ENCODE measurements around the gene NRXN3.

The NRXN3 gene

DNA sequence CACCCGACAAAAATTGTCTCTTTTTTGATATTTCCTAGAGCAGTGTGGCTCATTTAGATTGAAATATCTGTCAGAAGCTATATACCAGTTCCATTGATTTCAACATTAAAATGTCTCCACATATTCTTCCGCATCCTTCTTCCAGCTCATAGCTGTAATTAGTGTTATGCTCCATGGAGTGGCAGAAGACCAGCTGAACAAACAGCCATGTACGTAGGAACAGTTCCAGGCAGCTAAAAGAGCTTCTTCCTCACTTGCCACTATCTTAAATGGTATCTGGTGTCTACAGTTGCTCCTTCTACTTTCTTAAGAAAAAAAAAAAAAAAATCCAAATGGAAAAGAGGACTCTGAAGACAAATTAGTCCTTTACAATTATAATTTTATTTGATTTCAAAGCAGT, 1193.1 kb downstream of the NRXN3 start:
- no peak for DNase-seq (ENCODE audit: low read depth)

DNA sequence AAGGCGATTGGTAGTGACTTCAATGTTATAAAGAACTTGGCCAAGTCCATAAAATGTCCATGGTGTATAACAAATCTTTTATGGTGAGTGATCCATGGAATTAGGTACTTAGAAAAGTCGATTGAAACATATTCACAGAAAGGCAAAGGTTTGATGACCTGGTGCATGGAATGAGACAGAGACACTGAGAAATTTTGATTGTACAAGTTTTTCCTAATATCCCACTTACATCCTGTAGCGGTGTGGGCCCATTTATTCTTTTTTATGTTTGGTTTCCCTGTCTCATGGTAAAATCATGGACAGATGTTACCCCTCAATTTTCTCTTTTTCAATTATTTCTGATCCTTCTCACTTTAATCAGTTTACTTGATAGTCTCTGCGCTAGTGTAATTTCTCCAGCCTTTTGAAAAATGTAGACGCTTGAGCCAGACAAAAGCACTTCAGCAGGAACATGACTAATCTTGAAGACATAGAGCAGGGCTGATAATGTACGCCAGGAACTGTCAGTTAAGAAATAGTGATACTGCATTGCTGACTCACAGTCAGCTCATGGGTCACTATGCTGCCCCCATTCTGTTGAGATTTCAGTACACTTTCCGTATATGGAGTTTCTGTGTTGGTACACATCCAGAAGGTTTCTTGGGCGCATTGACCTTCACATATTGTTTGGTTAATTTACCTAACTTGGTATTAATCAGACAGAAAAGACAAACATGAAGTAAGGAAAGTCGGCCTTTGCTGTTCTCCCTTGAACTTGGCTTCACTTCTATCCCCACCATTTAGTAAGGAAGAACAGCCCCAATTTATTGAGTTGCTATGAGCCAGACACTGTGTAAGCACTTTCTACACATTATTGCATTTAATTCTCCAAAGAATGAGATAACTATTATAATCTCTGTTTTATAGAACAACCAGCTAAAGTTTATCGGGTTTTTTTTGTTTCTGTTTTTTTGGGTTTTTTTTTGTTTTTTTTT, 1199.5 kb downstream of the NRXN3 start:
- DNase-seq (ENCODE audit: low read depth) = peak; percentile 14

DNA sequence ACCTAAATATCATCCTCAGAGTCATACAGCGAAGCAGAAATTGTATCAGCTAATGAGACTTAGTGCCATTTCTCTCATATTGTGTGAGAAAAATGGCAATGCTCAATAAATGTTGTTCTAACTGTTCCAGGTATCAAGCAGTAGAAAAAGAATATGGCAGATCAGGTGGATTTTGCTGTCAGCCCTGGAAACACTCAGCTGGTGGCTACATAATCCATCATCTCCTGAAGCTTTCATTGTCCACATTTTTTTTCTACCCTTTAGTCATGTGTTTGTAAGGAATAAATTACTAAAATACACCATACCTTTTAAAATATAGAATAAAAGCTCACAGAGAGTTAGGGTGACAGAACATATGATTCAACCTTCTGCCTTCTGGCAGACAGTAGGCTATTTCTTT, 1200.8 kb downstream of the NRXN3 start:
- DNase-seq (ENCODE audit: low read depth) = no peak

DNA sequence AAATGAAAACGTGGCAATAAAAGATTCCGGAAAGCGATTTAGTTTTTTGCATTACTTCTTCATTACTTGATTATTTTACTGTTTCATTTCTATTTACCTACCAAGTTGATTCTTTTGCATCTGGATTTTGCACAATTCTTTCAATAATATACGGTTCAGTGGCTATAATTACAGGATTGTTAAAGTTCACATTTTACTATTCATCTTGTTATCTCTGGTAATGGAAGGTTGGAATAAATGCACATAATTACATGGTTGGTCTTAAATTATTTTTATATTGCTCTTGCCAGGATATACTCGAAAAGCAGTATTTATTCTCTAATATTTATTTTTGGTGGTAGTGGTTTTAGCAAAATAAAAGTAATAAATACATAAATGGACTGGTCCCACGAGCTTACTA, 1203.3 kb downstream of the NRXN3 start:
- no peak for DNase-seq (ENCODE audit: low read depth)

DNA sequence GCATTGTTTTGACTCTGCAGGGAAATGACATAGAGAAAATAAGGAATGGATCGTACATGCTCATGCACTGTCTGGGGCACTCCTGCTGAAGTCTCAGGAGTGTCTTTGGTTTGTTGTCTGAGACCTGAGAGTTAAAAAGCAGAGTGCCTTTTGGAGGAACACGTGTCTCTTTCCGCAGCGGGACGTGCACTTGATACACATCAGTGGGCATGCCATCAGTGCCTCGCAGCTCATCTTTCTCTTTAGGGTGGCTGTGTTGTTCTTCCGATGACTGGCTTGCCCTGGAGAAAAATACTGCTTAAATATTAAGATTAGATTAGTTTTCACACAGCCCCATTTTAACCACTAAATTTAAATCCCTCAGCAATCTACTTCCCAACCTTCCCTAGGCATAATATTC, 1205.2 kb downstream of the NRXN3 start:
- no peak for DNase-seq (ENCODE audit: low read depth)

DNA sequence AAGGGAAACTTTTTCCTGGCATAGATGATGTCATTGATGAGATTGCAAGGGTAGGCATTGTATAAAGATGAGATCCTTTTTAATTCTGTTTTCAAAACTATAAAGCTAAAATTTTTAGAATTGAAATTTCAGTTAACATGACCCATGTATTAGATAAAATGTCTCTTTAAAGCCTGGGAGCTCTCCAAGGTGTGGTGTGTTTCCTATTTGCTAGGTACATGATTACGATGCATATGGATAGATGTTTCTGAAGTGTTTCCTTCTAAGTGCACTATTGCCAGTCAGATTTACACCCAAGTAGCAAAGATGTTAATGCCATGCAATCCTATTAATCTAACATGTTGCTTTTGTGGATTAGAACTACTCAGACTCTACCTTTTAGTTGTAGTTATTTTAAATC, 1206.4 kb downstream of the NRXN3 start:
- no peak for DNase-seq (ENCODE audit: low read depth)

DNA sequence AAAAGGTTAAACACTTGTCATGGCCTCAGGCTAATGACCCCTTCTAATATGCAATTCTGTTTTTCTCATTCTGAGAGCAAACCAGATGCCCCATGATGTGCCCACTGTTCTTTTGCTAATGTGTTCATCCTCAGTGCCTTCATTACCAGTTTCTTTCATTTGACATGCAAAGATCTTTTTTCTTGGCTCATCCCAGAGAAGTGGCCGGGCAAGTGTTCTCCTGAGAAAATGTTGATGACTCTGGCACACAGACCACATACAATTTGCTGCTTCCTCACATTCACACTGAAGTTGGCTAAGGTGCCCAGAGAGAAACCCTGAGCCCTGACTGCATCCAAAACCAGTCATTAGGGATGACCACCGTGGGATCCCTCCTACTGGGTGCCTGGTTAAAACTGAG, 1207.8 kb downstream of the NRXN3 start:
- no peak for DNase-seq (ENCODE audit: low read depth)

DNA sequence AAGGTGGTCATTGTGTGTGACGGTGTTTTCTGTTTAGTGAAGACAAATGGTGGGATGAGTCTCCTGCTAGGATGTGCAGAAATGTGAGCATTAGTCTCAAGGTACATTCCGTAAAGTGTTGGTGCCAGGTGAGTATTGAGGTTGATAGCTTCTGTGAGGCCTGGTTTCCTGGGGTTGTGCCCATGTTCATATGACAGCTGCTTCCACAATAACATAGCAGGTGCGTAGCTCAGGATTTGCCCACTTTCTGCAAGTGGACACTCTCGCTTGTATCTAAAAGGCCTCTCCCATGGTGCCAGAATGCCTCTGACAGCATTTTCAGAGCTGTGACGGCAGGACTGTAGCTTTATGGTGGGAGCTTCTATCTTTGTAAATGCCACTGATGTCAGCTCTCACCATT, 1209.1 kb downstream of the NRXN3 start:
- DNase-seq (ENCODE audit: low read depth) = no peak

DNA sequence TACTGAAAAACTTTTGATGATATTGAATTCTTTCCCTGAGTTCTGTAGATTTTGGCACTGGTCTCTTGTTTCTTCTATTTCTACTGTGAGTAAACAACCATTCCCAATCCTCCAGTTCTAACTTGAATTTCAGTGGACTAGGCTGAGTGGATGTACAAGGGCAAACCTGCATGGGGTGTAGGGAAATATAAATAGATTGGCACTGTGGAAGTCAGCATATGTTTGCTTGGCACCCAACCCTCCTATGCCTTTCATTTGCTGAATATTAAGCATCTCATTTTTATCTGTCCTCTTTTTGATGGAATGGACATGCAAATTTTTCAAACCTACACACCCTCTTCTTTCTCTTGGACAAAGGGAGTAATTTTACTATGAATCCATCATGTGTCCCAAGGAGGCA, 1212.9 kb downstream of the NRXN3 start:
- no peak for DNase-seq (ENCODE audit: low read depth)

DNA sequence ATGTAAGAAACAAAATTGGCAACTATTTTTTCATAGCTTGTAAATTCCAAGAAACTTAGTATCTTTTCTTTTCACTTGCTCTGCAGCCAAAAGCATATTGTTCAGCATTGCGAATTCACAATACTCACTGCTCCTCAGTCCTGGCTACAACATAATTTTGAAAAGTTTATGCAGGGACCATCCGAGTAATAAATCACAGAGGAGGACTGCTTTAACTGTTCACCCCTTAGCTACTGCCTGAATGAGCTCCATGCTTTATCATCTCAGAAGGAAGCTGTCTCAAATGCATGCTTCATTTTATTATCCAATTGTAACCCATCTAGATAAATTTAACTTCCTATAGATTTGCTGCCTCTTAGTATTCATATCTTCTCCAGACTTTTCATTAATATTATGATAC, 1213.3 kb downstream of the NRXN3 start:
- no peak for DNase-seq (ENCODE audit: low read depth)

DNA sequence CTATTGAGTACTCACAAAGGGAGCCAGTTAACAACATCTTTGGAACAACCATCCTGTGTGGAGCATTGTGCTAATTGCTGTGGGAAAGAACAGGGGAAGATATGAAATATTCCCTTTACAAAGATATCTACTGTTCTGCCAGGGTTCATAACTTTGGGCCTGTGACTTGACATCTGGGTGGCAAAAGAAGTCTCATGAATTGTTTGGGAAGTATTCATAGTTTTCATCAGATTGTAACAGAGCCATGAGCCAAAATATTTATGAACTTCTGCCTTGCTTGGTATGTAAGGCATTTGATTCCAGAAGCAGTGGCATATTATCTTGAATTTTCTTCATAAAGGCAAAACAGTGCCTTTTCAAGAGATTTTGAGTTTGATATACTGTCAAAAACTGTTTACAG, 1224.9 kb downstream of the NRXN3 start:
- DNase-seq (ENCODE audit: low read depth) = no peak

DNA sequence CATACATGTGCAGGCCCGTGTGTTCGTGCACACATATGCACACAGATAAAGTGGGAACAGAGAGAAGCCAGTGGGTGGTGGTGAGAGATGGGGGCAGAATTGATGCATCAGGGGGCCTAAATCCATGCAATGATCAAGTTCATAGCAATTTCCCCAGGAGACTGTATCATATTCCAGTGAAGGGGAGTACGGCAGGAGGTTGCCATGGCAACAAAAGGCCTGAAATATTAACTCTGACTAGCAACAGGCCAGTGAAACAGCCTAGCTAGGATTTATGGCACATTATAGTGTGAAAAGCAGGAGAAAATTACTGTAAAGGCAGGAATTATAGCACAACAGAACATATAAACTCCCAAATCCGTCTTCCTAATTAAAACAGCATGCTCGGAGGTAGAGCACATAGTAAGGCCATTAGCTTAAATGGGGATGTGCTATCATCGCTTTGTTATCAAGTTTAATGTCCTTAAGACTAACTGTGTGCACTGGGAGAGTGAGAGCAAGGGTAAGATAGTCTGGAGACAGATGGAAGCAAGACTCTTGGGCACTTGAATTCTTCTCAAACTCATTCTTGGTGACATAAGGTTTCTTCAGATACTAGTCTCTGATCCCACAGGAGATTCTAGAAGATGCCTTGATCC, 1234.8 kb downstream of the NRXN3 start:
- no peak for DNase-seq (ENCODE audit: low read depth)

DNA sequence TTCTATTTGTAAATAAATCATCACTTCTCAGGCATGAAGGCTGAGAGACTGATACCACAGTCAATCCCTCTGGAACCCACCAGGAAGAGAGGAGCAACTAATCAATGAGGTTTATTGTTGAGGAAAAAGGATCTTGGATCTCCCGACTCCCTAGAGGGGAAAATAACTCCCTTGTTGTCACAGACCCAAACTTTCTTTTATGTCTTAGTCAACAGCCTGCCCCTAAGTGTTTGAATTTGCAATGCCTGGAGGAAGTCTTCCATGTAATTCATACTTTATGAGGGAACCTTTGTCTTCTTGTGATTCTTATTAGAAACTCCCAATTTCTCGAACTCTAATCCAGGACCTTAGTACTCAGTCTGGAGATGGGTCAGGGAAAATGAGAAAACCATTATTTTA, 1235.3 kb downstream of the NRXN3 start:
- DNase-seq (ENCODE audit: low read depth) = no peak

DNA sequence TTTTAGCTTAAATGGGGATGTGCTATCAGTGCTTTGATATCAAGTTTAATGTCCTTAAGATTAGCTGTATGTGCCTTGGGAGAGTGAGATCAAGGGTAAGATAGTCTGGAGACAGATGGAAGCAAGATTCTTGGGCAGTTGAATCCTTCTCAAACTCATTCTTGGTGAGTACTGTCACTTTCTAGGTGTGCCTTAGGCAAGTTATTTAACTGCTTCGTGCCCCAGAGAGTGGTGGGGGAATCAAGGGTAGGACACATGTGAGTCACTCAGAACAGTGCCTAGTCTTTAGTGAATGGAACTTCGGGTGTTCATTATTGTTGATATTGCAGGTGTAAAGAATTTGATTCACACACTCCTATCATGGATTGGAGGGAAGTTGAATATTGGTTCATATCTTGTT, 1237.4 kb downstream of the NRXN3 start:
- DNase-seq (ENCODE audit: low read depth) = no peak

DNA sequence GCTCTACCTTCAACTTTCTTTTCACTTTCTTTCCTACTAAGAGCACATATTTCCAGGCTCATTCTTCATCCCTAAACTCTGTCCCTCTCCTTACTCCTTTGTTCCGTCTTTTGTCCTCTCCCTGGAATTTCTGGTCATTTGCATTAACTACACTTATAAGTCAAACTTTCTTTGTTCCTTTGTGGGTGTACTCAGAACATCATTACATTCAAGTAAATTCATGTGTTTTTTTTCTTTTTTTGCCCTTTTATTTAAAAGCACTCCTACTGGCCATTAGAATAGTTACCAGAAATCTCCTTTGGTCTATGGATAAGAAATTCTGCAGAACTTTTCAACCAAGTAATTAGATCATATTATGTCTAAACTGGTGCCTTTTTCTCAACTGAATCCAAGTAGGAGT, 1238.5 kb downstream of the NRXN3 start:
- DNase-seq (ENCODE audit: low read depth) = no peak

DNA sequence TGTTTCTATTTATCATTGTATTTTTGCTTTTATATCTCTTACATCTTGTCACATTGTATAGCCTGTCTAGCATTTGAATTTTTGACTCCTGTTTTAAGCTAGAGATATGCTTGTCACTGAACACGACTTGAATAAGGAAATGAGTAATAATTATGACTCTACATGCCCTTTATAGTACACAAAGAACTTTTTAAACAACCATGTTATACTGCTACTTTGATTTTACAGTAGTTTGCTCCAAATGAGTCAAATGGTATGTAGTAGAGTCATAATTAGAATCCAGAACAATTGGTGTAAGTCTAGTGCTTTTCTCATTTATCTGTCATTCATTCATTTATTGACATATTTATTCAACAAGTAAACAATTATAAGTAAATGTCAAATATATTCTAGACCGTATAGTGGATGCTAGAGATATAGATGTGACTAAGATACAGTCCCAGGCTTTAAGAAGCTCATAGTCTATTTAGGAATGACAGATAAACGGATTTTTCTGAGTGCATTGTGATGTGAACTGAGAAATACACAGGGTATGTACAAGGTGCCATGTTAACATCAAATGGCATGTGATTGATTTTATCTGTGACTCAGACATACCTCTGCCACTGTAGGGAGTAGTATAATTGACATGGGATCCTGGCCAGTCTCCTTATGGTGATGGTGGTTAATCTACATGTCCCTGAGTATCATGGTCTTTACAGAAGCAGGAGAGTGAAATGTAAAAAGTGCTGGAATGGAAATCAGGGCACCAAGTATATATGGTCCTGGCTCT, 1241.4 kb downstream of the NRXN3 start:
- DNase-seq (ENCODE audit: low read depth) = no peak

DNA sequence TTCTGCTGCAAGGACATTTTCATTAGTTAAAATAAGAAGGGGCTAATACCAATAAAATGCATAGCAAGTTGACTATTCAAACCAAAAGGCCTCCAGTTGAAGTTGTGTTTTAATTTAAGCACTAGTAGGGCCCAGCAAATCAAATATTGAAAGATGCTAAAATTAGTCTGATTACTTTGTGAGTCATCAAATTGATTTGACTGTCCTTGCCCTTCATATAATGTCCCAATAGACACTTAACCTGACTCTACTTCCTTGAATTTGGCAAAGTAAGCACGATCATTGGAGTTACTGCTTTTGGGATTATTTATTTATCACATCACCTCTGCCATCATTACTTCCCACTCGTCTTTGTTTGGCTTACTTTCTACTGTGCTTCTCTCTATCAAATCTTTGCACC, 1242.6 kb downstream of the NRXN3 start:
- DNase-seq (ENCODE audit: low read depth) = no peak

DNA sequence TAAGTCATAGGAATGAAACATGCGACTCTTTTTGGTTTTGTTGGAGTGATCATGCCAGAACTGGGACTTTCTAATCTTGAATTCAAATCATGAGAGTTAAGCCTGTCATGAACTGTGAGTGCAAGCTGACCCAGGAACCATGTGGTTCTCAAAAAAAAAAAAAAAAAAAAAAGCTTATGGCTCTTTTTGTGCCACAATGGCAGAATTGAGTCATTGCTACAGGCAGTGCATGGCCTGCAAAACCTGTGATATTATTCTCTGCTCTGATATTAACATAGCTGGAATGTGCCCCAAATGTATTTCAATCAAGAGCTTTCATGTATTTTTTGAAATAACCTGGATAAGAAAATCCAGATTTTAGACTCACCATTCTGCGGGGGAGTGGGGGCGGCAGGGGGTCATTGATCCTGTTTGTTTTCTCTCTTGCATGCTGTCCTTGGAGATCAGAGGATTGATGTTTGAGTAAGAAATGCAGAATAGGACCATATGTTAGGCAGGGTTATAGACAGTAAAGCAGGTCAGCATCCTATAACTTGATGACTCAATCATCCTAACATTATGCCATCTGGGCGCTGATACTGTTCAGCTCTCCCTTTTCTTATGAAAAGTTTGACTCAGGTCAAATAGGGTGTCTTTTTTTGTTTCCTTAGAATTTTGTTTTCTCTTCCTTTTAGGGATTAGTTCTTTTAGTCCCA, 1243.7 kb downstream of the NRXN3 start:
- no peak for DNase-seq (ENCODE audit: low read depth)

DNA sequence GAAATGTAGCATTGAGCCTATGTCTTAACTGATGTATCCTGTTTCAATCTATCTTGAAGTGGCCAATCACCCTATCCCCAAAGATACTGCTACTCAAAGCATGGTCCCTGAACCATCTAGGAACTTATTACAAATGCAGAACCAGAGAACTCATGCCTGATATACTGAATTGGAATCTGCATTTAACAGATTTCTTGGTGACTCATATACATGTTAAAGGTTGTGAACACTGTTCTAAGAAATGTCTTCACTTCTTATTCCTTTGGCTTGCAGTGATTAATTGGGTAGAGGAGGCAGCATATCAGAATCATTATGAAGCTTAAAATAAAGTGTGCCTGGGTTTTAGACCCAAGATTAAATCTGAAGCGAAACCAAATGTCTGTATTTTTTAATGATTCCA, 1245.6 kb downstream of the NRXN3 start:
- DNase-seq (ENCODE audit: low read depth) = no peak

DNA sequence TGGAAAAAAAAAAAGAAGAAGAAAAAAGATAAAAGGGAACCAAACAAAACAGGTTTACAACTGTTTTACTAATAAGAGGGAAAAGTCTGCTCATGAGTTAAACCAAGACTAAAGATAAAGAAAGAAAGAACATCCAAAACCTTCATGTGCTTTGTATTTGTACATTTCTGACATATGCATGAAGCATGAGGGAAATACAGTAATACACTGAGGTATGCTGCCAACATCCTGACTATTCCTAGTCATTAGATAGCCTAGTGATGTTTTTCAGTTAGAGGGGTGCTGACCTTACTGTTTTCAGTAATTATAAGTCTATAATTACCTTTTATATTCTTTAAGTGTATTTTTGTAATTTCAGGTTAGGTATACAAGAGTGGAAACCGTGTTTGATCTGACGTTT, 1247.8 kb downstream of the NRXN3 start:
- DNase-seq (ENCODE audit: low read depth) = no peak

DNA sequence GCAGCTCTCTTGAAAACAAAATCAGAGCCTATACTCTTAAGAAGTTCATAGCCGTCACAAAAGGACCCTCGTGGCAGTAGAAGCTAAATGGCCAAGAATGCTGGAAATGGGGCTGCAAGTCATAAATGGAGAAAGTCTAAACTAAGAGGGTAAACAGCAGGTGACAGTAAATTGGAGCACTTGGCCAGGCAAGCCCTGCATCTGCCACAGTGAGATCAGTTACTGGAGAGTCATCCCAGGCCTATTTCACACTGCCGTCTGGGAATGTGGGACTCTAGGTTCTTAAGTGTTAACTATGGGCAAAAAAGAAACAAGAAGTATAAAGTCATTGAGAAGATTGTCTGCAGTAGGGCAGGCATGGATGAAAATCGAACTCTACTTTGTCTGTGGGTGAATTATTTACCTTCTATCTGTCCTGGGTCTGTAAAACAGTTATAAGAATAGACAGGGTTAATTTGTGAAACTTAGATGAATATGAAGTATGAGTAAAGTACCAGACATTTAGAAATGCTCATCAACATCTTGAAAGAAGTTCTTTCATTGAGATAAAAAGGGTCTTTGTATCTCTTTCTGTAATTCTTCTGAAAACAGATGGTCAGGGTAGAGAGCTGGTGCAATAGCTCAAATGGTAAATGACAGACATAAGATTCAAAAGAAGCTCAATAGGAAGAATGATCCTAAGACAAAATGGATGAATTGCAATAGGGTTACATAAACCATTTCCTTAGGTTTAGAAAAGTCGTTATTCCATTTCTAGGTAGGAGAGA, 1248.7 kb downstream of the NRXN3 start:
- DNase-seq (ENCODE audit: low read depth) = no peak
